HG03558 (cell line): ENCODE data around the gene SH2D3C.

ENCODE experiments used
- ATAC-seq: cut with Tn5 transposase; IDR thresholded peaks from one replicate; pipeline ENCODE4 v1.9.1; 2021; ENCODE audit warnings: moderate number of reproducible peaks; ENCODE audit not compliant: unreplicated experiment; ENCODE audit errors: extremely low read depth

Gene SH2D3C

DNA sequence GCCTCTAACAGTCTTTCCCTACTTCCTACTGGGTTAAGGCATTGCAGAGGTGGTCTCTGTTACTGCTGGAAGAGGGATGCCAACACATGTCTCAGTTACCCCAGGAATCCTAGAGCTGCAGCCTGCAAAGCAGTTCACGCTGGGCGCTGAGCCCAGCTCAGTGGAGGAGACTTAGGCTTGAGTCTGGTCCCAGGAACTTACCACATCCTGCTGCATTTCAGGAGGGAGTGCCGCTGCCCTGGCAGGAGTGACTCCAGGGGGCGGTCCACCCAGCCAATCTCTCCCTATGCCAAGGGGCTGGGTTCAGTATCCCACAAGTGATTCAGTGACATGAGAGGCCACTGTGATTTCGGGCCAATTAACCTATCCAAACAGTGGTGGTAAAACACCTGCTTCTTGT lies 55.0 kb downstream of the SH2D3C start:
- no peak for ATAC-seq

DNA sequence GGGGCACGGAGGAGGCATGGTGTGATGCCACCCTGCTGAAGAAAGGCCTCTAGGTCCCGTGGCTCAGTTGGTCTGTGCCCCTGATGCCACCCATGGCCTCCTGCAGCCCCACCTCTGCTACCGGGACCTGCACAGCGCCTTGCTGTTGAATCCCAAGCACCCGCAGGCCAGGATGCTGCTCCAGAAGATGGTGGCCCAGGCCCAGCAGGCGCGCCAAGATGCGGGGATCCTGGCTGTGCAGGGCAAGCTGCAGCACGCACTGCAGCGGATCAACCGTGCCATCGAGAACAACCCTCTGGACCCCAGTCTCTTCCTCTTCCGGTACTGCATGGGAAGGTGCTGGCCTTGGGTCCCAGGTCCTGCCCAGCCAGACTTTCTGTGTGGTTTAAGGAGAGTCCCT lies 55.5 kb downstream of the SH2D3C start:
- ATAC-seq = no peak

DNA sequence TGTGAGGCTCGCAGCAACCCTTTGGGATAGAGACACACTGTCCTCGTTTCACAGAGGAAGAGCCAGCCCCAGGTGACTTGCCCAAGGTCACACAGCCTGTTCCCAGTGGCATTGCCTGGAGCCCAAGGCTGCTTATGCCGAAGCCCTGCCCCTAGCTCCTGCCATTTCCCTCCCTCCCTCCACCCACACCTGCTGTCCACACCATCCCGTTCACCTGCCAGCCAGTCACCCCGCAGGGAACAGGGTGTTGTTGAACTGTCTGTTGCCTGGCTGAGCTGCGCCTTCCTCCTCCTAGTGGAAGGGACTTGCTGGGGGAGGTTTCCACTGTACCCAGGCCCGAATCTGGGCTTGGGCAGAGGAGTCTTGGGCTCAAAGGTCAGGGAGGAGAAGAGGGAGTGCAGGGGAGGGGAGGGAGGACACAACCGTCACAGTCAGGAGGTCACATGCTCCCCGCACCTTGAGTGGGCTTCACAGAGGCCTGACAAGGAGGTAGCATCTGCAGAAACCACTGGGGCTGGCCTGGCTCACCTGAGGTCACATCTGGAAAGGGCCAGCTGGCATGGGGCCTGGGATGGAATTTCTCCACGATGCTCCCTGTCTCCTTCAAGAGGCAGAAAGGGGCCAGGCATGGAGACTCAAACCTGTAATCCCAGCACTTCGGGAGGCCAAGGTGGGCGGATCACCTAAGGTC lies 56.3 kb downstream of the SH2D3C start:
- no peak for ATAC-seq

GRCh38 chr9:127721391-127721821 lies 57.1 kb downstream of the SH2D3C start:
- no peak for ATAC-seq

GRCh38 chr9:127720865-127721227 lies 57.6 kb downstream of the SH2D3C start:
- ATAC-seq = no peak

GRCh38 chr9:127720031-127720864 lies 58.2 kb downstream of the SH2D3C start:
- no peak for ATAC-seq

GRCh38 chr9:127717766-127718165 lies 60.7 kb downstream of the SH2D3C start:
- no peak for ATAC-seq

- no peak for ATAC-seq
Observed at GRCh38 chr9:127716412-127716811, 62.1 kb downstream of the SH2D3C start.

DNA sequence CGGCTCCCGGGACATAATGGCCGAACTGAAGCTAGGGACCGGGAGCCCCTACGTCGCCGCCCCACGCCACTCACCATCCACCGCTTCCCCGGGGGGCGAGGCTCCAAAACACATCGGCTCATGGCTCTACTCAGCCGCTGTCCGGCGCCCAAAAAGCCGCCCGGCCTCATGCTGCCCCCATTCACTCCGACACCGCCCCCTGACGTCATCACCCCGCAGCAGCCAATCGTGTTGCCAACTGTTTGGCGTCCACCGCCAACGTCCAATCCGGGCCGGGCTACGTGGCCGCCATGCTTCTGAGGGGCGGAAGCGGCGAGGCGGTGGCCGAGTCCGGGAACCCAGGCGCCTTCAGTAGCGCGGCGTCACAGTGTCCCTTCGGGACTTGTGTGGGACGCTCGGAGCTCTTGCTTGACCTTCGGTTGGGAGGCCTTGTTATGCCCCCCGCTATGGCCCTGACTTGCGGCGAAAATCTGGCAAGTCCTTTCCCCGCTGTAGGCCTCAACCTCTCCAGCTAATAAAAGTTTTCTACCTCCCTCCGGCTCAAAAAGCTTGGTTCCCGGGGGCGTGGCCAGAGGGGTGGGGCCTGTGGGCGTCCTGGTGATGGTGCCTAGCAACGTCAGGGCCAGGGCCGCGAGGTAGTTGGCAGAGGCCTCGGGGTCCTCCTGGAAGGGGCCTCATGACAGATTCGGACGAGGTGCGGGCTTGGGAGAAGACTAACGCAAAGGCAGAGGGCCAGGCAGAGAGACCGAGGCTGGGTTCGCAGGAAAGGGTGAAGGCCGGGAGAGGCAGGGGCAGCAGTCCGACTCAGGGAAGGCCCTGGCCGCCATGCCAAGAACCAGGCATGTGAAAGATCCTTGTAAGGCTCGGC lies 62.8 kb downstream of the SH2D3C start, which contains the start of the genes PTRH1 and TTC16:
Gene PTRH1, minus strand, starts transcription at position 194 of the 868 bp plus-strand sequence. Its CDS starts 24 bp downstream, at position 170.
Gene TTC16, plus strand, starts transcription at position 610 of the 868 bp plus-strand sequence. Its CDS starts 67 bp downstream, at position 677.
- peak; percentile 71 for ATAC-seq

- ATAC-seq = no peak
Observed at GRCh38 chr9:127714951-127715469, 63.5 kb downstream of the SH2D3C start.

DNA sequence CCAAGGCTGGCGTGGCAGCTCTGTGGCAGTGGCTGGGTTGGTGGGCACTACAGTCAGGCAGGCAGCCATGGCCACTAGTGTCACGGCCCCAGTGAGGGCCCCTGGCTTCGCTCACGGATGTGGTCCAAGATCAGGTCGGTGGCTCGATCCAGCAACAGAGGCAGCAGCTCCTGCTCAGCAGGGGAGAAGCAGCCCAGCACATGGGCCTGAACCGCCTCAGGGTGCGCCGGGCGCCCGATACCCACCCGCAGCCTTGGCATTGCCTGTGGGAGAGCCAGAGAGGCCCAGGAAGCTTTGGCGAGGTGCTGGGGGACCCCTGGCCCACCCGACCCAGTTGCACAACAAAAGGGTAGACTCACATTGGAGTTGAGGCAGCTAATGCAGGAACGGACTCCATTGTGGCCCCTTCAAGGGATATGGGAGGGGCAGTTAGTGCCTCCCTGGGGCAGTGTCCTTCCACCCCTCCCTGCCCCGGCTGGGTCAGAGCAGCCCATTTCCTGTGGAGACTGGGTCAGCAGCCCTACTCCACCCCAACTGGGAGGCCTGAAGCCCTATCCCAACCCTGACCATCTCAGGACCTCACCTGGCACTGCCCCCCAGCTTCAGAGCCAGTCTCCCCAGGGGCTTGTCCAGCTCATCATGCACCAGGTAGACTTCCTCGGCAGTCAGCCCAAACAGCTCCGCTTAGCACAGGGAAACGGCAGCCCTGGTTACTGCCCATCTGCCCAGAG lies 64.3 kb downstream of the SH2D3C start:
- no peak for ATAC-seq

DNA sequence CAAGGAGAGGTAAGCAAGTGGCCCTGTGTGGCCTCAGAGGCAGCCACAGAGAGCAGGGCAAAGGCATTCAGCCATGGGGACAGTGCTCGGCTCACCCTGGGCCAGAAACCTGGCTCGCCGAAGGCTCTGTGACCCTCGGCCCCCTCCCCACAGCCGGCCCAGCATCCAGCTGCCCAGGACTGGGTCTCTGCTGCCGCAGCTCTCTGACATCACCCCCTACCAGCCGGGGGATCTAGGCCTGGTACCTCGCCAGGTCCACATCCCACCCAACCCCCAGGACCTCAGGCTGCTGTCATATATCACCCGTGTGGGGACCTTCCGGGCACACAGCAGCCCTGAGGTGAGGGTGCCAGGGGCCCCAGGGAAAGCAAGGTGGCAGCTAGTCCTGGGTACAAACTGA lies 65.6 kb downstream of the SH2D3C start:
- ATAC-seq = no peak

- no peak for ATAC-seq
Observed at GRCh38 chr9:127712371-127712770, 66.1 kb downstream of the SH2D3C start.

DNA sequence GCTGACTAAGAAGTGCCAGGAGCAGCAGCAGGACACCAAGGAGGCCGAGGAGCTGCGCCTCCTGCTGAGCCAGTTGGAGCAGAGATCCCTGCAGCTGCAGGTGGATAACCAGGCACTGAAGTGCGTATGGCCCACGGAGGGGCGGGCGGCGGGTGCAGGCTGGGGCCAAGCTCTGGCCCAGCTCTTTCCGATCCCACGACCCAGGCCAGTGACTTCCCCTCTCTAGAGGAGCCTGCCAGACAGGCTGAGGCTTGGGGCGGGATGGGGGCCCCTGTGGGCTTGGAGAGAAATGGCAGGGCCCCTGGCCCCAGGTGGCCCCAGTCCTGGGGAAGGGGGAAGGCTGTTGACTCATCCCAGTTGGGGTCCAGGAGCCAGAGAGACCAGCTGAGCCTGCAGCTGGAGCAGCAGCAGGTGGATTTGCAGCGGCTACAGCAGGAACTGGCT lies 66.6 kb downstream of the SH2D3C start:
- ATAC-seq = no peak

GRCh38 chr9:127711226-127711701 lies 67.2 kb downstream of the SH2D3C start:
- ATAC-seq = no peak

GRCh38 chr9:127710204-127710783 lies 68.2 kb downstream of the SH2D3C start:
- no peak for ATAC-seq

- no peak for ATAC-seq
Observed at GRCh38 chr9:127708952-127709587, 69.4 kb downstream of the SH2D3C start.

DNA sequence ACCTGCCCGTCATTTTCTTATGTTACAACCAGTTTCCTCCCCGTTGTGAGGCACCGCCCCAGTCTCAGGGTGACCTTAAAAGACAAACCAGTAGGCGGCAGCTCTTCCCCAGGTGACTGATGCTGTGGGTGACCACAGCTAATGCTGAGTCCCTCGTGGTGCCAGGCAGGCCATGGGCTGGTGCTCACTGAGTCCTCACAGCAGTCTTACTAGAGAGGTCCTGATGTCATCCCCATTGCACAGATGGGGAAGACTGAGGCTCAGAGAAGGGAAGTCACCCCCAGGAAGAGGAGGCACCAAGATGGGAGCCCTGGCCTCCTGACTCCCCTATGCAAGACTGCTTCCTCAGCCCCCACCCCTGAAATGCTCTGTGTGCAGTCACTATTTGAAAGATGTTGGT lies 70.7 kb downstream of the SH2D3C start:
- no peak for ATAC-seq

GRCh38 chr9:127706836-127707241 lies 71.6 kb downstream of the SH2D3C start, which contains the start of gene CFAP157:
Gene CFAP157 (plus strand): TSS chr9:127706988. CDS start chr9:127707032, 44 bp downstream.
- no peak for ATAC-seq
